Adipose tissue (tissue), 3 donors: ENCODE data around the gene SPAG16. TPM values are rescaled to one million over a fixed set of nuclear protein-coding genes. Genes with fewer than 3 reads are reported as not detected.

Experiments used
- H3K27ac ChIP-seq: one replicate; pipeline ENCODE4 v1.5.1; 2013; ENCODE audit warnings: low read depth, low read length
- WGBS, 3 donors: extraction: QIAGEN DNeasy Blood & Tissue Kit; methylation state at CpG; one replicate each; pipeline ENCODE4 v1.1.7; 2013; 5-methylcytosine and 5-hydroxymethylcytosine counted together
- polyA plus RNA-seq, 3 donors: library from polyadenylated mRNA; stranded (reverse); fragments of 200-250 nt; gene quantifications; one replicate each; pipeline ENCODE4 v1.2.3, GENCODE V29; 2013
- donor health status: healthy with polysubstance abuse.
- donor health status: Bipolar disorder and iron deficiency.
- donor health status: healthy.

The SPAG16 gene
- polyA plus RNA-seq = 10 to 100 TPM in 1 of 3 donors, 1 to 10 TPM in 2; 8.1 to 22.7 (median 9.9) TPM

- WGBS, 3 donors = 1 to 2% (median 2%) methylated on average over 58 to 59 of the region's 59 CpGs
- no peak within 1 kb of the TSS for H3K27ac ChIP-seq
These were observed at the start of gene SPAG16 for GRCh38 chr2:213284105-213285090. Gene SPAG16, plus strand, starts transcription at chr2:213284464.

- H3K27ac ChIP-seq = no peak overlapping the region
- 50 to 79% (median 77%) methylated on average over 1 of the region's 1 CpG for WGBS, 3 donors
These were observed 49.6 kb upstream of the SPAG16 start for GRCh38 chr2:213234641-213235040.

GRCh38 chr2:213235741-213236140 is 48.5 kb upstream of the SPAG16 start:
- 67 to 81% (median 75%) methylated on average over 1 of the region's 1 CpG for WGBS, 3 donors

GRCh38 chr2:213237251-213237650 is 47.0 kb upstream of the SPAG16 start:
- 76 to 84% (median 80%) methylated on average over 1 of the region's 1 CpG for WGBS, 3 donors
- no peak overlapping the region for H3K27ac ChIP-seq

More at GRCh38 chr2:213235741-213236140, 48.5 kb upstream of the SPAG16 start:
- no peak overlapping the region for H3K27ac ChIP-seq

- 76 to 84% (median 78%) methylated on average over 2 of the region's 2 CpGs for WGBS, 3 donors
- H3K27ac ChIP-seq = no peak overlapping the region
These were observed 46.5 kb upstream of the SPAG16 start for GRCh38 chr2:213237787-213238186.

GRCh38 chr2:213238753-213239495 is 45.3 kb upstream of the SPAG16 start:
- WGBS, 3 donors = 25 to 53% (median 49%) methylated on average over 3 of the region's 3 CpGs
- no peak overlapping the region for H3K27ac ChIP-seq

GRCh38 chr2:213241817-213242216 is 42.4 kb upstream of the SPAG16 start:
- 91 to 98% (median 95%) methylated on average over 6 of the region's 6 CpGs for WGBS, 3 donors
- H3K27ac ChIP-seq = no peak overlapping the region

GRCh38 chr2:213242653-213243052 is 41.6 kb upstream of the SPAG16 start:
- no peak overlapping the region for H3K27ac ChIP-seq
- 87 to 97% (median 92%) methylated on average over 1 of the region's 1 CpG for WGBS, 3 donors

- 70 to 81% (median 78%) methylated on average over 6 of the region's 6 CpGs for WGBS, 3 donors
- H3K27ac ChIP-seq = no peak overlapping the region
These were observed 40.8 kb upstream of the SPAG16 start for GRCh38 chr2:213243189-213244044.

- WGBS, 3 donors = 1 to 3% (median 2%) methylated on average over 4 of the region's 4 CpGs
- no peak overlapping the region for H3K27ac ChIP-seq
These were observed 37.6 kb upstream of the SPAG16 start for GRCh38 chr2:213246497-213247281.

- H3K27ac ChIP-seq = no peak overlapping the region
- WGBS, 3 donors = 63 to 73% (median 69%) methylated on average over 4 of the region's 4 CpGs
These were observed 36.7 kb upstream of the SPAG16 start for GRCh38 chr2:213247566-213247965.

- 69 to 85% (median 81%) methylated on average over 4 of the region's 4 CpGs for WGBS, 3 donors
These were observed 35.6 kb upstream of the SPAG16 start for GRCh38 chr2:213248637-213249036.

GRCh38 chr2:213249502-213249901 is 34.8 kb upstream of the SPAG16 start:
- WGBS, 3 donors = 40 to 81% (median 77%) methylated on average over 6 of the region's 6 CpGs

More at GRCh38 chr2:213248637-213249036, 35.6 kb upstream of the SPAG16 start:
- H3K27ac ChIP-seq = no peak overlapping the region

GRCh38 chr2:213251618-213252017 is 32.6 kb upstream of the SPAG16 start:
- no peak overlapping the region for H3K27ac ChIP-seq
- WGBS, 3 donors = 26 to 33% (median 29%) methylated on average over 3 of the region's 3 CpGs

More at GRCh38 chr2:213249502-213249901, 34.8 kb upstream of the SPAG16 start:
- H3K27ac ChIP-seq = no peak overlapping the region

GRCh38 chr2:213252206-213252605 is 32.1 kb upstream of the SPAG16 start:
- WGBS, 3 donors = 55 to 64% (median 62%) methylated on average over 1 of the region's 1 CpG
- no peak overlapping the region for H3K27ac ChIP-seq

- no peak overlapping the region for H3K27ac ChIP-seq
- 48 to 63% (median 62%) methylated on average over 4 of the region's 4 CpGs for WGBS, 3 donors
These were observed 31.1 kb upstream of the SPAG16 start for GRCh38 chr2:213253162-213253561.

GRCh38 chr2:213259266-213259665 is 25.0 kb upstream of the SPAG16 start:
- H3K27ac ChIP-seq = no peak overlapping the region
- 85 to 87% (median 87%) methylated on average over 1 of the region's 1 CpG for WGBS, 3 donors
